ENCODE data around the gene C2orf72.

The C2orf72 gene

DNA sequence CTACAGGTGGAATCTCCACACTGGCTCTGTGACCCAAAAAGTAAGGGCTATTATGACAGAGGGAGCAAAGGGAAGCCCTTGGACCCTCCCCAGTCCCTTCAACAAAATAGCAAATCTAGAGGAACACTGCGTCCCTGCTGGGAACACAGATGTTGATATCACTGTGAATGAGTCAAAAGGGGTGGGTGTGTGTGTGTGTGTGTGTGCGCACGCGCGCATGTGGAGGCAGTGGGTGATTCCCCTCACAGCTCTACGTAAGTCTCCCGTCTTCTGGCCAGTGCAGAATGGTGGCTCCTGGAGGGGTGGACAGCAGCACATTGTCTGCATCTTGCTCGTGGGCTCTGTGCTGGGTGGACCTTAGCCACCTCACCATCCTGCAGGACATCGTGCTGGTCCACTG is 7.8 kb upstream of the C2orf72 start:
- DNase-seq (ENCODE audit: insufficient read length, low spot score), result no peak
- no peak for FAIRE-seq
- TF ChIP-seq, protein P1, sequence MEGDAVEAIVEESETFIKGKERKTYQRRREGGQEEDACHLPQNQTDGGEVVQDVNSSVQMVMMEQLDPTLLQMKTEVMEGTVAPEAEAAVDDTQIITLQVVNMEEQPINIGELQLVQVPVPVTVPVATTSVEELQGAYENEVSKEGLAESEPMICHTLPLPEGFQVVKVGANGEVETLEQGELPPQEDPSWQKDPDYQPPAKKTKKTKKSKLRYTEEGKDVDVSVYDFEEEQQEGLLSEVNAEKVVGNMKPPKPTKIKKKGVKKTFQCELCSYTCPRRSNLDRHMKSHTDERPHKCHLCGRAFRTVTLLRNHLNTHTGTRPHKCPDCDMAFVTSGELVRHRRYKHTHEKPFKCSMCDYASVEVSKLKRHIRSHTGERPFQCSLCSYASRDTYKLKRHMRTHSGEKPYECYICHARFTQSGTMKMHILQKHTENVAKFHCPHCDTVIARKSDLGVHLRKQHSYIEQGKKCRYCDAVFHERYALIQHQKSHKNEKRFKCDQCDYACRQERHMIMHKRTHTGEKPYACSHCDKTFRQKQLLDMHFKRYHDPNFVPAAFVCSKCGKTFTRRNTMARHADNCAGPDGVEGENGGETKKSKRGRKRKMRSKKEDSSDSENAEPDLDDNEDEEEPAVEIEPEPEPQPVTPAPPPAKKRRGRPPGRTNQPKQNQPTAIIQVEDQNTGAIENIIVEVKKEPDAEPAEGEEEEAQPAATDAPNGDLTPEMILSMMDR (IDR thresholded peaks at IDR 0.05; ENCODE audit: insufficient read depth, missing control alignments), result no peak

DNA sequence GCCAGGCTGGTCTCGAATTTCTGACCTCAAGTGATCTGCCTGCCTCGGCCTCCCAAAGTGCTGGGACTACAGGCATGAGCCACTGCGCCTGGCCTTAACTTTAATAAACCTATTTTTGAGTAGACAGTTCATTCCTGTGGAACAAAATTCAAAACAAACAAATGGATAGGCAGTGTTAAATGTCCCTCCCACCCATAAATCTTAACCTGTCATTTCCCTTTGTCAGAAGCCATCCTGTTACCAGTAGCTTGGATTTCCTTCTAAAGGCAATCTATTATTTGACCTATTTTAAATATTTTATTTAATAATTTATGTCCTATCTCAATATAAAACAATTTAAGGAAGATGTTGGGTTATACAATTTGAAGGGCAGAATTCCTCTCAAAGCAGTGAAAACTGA is 6.6 kb upstream of the C2orf72 start:
- TF ChIP-seq, protein P1 (IDR thresholded peaks at IDR 0.05; ENCODE audit: insufficient read depth, missing control alignments), result no peak
- DNase-seq (ENCODE audit: insufficient read length, low spot score) (no peak), FAIRE-seq (no peak)

DNA sequence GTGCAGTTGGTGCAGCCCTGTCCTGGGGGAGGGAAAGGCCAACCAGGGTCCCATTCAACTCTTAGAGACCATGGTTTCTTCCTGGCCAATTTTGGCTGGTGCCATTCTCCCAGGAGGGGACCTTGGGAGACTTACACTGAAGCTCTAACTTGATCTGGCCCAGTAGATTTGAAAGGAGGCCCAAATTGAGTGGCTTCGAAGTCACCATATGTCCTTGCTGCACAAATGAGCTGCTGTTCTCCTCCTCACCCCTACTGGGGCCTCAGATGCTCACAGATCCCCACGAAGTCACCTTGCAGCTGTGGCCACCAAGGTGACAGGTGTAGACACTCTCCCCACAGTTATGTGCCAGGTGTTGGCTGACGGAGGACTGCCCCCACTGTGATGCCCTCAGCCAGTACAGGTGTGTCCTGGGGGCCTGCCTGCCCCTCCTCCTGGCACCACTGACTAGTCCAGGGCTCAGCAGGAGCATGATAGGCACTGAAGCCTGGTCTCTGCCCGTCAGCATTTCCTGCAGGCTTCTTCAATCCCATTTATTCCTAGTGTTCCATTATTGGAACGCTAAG is 4.7 kb upstream of the C2orf72 start:
- FAIRE-seq (no peak), DNase-seq (ENCODE audit: insufficient read length, low spot score) (no peak)
- TF ChIP-seq, protein P1 (IDR thresholded peaks at IDR 0.05; ENCODE audit: insufficient read depth, missing control alignments), result no peak

DNA sequence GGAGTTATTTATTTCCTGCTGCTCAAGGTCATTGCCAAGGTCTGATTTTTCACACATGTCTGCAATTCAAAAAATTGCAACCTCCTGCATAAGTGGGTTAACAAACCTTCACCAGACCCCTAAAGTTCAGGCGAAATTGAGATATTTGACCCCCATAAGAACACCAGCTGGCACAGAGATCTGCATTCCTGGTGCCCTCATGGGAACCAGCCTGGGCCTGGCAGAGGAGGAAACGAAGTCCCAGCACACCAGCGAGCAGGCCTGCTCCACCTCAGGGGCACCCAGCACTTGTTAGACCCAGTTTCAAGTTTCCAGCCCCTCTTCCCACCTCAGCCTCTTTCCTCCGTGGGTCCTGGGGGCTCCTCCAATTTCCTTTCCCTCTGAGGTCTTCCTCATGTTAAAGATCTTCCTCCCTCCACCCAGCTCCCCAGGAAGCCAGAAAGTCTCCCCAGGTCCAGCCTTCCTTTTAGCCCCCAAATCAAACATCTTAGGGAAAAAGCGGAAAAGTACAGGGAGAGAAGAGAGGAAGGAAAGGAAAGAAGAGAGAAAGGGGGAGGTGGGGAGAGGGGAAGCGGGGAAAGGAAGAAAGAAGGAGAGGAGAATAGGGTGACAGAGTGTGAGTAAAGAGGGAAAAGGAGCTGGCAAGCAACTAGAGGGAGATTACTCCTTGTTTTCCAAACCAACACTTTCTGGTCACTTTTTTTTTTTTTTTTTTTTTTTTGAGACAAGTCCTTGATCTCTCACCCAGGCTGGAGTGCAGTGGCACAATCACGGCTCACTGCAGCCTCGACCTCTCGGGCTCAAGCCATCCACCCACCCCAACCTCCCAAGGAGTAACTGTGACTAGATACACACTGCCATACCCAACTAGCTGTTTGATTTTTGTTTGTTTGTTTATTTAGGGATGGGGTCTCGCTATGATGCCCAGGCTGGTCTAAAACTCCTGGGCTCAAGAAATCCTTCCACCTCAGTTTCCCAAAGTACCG is 3.9 kb upstream of the C2orf72 start:
- TF ChIP-seq, protein P1 (IDR thresholded peaks at IDR 0.05; ENCODE audit: insufficient read depth, missing control alignments), result no peak
- DNase-seq (ENCODE audit: insufficient read length, low spot score) (no peak), FAIRE-seq (no peak)

DNA sequence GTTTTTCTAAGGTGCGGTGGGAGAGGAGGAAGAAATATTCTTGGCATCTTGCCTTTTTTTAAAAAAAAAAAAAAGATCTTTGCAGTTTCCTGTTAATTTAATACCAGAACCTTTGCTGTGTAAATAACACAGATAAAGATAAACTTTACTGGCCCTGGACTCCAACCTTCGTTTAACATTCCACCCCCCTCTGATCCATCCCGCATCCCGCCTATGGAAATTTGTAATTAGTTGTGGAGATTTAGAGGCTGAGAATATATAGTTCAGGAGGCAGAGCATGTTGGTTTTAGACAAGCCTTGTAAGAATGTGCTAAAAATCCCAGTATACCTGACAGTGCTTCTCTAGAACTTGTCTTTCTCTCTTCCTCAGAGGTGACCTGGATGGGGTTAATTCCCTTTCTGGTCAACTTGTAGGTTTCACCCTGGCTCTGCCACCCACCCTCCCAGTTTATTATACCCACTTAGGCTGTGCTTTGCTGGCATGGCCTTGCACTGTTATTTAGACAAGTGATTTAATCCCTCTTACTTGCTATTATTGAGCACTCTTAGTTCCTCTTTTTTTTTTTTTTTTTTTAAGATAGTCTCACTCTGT is 2.9 kb upstream of the C2orf72 start:
- DNase-seq (ENCODE audit: insufficient read length, low spot score) (no peak), FAIRE-seq (no peak)
- TF ChIP-seq, protein P1 (IDR thresholded peaks at IDR 0.05; ENCODE audit: insufficient read depth, missing control alignments), result no peak

DNA sequence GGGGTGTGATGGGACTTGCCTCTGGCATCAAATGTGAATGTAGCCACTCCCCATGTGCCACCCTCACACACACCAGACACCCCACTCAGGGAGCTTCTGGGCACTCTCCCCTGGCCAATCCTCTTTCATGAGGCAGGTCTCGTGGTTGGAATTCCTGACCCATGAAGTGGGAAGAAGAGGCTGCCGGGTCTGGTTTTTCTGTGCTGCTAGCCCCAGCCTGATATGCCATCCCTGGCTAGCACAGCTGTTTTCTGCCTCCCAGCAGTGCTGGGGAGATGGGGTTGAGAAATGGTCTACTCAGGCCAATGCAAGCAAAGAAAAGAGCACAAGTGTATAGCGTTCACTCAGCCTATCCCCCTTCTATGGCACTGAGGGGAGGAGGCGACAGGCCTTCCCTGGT is 1.2 kb upstream of the C2orf72 start:
- TF ChIP-seq, protein P1 (IDR thresholded peaks at IDR 0.05; ENCODE audit: insufficient read depth, missing control alignments), result no peak
- FAIRE-seq (no peak), DNase-seq (ENCODE audit: insufficient read length, low spot score) (no peak)
